AG09319 (cell line): ENCODE data around the gene LDHD.

Experiments
- DNase-seq: peaks from one replicate; pipeline ENCODE4 v3.0.0-alpha.2; 2010; ENCODE audit warnings: low read depth; ENCODE audit errors: extremely low read depth
- CTCF ChIP-seq: IDR thresholded peaks from 2 replicates; pipeline ENCODE4 v1.5.1; 2011; ENCODE audit warnings: low read depth, mild to moderate bottlenecking, inconsistent platforms, low read length, moderate library complexity

LDHD gene

GRCh38 chr16:75074304-75074793, 42.2 kb downstream of the LDHD start:
- DNase-seq: no peak
- no peak for TF ChIP-seq CTCF

DNA sequence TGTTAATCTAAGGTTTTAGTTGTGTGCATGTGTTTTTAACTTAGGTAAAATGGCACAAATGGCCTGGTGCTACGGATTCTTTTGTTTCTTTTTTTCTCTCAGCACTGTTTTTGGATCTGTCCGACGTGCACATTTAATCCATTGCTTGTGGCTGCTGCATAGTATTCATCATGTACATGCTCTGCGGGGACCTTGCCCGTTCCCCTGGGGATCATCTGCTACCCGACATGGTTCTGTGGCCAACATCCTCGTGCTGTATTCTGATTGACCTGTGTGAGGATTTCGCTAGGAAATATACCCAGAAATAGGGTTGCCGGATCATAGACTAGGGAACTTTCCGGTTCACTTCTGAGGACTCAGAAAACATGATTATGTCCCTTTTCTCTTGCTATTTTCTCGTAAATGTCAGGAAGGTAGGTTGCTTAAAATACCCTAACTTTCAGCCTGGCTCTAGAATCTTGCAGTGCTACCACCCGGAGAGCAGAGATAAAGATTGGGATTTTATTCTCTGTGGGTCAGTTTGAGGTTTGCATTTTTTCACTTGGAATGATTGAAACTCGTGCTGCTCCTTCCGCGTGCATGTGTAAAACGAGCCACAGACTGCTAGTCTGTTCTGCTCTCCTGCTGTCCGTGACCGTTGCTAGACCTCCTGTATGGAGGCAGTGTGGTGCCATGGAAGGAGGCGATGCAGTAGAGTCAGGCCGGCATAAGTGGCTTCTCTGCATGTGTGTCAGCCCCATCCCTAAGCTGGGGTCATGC, 42.9 kb downstream of the LDHD start:
- DNase-seq: no peak
- TF ChIP-seq CTCF: no peak

DNA sequence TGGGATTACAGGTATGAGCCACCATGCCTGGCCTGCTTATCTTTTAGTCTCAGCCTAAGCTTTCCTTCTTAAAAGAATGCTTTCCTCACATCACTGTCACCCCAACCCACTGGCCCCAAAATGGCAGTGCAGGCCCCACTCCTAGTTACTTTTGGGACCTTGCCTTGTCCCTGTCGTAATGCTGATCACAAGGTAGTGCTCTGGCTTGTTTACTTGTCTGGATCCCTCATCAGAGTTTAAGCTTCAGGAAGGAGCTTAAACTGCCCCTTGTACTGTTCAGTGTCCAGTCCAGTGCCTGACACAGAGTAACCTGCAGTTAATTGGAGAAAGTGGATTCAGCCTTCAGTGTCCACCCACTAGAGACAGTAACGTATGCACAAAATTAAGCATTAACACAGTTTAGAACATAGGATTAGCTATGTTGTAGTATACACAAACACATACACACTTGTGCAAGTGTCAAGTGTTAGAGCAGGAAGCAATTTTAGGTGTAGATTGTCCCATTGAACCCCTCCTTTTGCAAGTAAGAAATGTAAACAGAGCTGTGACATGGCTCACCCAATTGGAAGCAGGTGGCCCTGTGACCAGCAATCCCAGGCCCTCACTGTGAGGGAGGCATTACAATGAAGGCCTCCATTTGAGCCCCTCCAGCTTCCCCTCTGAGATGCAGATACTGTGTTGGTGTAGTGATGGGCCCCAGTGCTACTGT, 44.2 kb downstream of the LDHD start:
- no peak for TF ChIP-seq CTCF

GRCh38 chr16:75071621-75072020, 45.0 kb downstream of the LDHD start:
- no peak for TF ChIP-seq CTCF
- DNase-seq: no peak

More for the DNA sequence above, 44.2 kb downstream of the LDHD start:
- DNase-seq: no peak

GRCh38 chr16:75070012-75070841, 46.4 kb downstream of the LDHD start:
- no peak for DNase-seq

More at GRCh38 chr16:75070012-75070841, 46.4 kb downstream of the LDHD start:
- TF ChIP-seq CTCF: no peak
